GM23248 (cell line): Measurements from ENCODE around the gene CCDC91. TPM values are rescaled to one million over a fixed set of nuclear protein-coding genes. Genes with fewer than 3 reads are reported as not detected.

Source experiments
- DNase-seq: peaks from one replicate; pipeline ENCODE4 v3.0.0-alpha.2; 2015
- H2AFZ ChIP-seq: fragments of 200-600 bp; sonication (generic); 2 replicates; pipeline ENCODE4 v1.6.1; 2016; ENCODE audit warnings: antibody characterized with exemption
- H3F3A ChIP-seq: fragments of 200-600 bp; sonication (generic); 2 replicates; pipeline ENCODE4 v1.6.1; 2016; ENCODE audit warnings: mild to moderate bottlenecking, antibody characterized with exemption, mixed run types; ENCODE audit not compliant: insufficient read depth
- H3K27ac ChIP-seq: fragments of 200-600 bp; sonication (generic); 2 replicates; pipeline ENCODE4 v1.5.1; 2016; ENCODE audit warnings: mild to moderate bottlenecking
- H3K27me3 ChIP-seq: fragments of 200-600 bp; sonication (generic); replicated peaks from 2 replicates; pipeline ENCODE4 v1.6.1; 2016; ENCODE audit warnings: mild to moderate bottlenecking; ENCODE audit not compliant: insufficient read depth
- H3K36me3 ChIP-seq: fragments of 200-600 bp; sonication (generic); 2 replicates; pipeline ENCODE4 v1.6.1; 2016; ENCODE audit warnings: low read depth, mild to moderate bottlenecking
- H3K4me1 ChIP-seq: fragments of 200-600 bp; sonication (generic); 2 replicates; pipeline ENCODE4 v1.6.1; 2016; ENCODE audit warnings: mild to moderate bottlenecking; ENCODE audit not compliant: insufficient read depth
- H3K4me2 ChIP-seq: fragments of 200-600 bp; sonication (generic); one replicate; pipeline ENCODE4 v1.6.1; 2016; ENCODE audit warnings: mild to moderate bottlenecking; ENCODE audit not compliant: unreplicated experiment
- H3K4me3 ChIP-seq: fragments of 200-600 bp; sonication (generic); 2 replicates; pipeline ENCODE4 v1.5.1; 2016; ENCODE audit warnings: mild to moderate bottlenecking
- H3K79me2 ChIP-seq: fragments of 200-600 bp; sonication (generic); 2 replicates; pipeline ENCODE4 v1.6.1; 2016; ENCODE audit warnings: mild to moderate bottlenecking; ENCODE audit not compliant: insufficient read depth
- H3K9ac ChIP-seq: fragments of 200-600 bp; sonication (generic); 2 replicates; pipeline ENCODE4 v1.6.1; 2016; ENCODE audit warnings: mild to moderate bottlenecking
- H3K9me2 ChIP-seq: fragments of 200-600 bp; sonication (generic); 2 replicates; pipeline ENCODE4 v1.6.1; 2016; ENCODE audit warnings: mixed run types, mild to moderate bottlenecking, moderate library complexity; ENCODE audit not compliant: insufficient read depth
- H3K9me3 ChIP-seq: fragments of 200-600 bp; sonication (generic); one replicate; pipeline ENCODE4 v1.6.1; 2017; ENCODE audit warnings: low read depth
- H4K20me1 ChIP-seq: fragments of 200-600 bp; sonication (generic); 2 replicates; pipeline ENCODE4 v1.6.0; 2016; ENCODE audit not compliant: insufficient read depth
- EZH2 ChIP-seq: fragments of 200-600 bp; sonication (generic); IDR thresholded peaks from 2 replicates; pipeline ENCODE4 v1.6.1; 2018; ENCODE audit warnings: antibody characterized with exemption, mild to moderate bottlenecking; ENCODE audit not compliant: insufficient read depth, poor library complexity, severe bottlenecking
- EZH2phosphoT487 ChIP-seq: fragments of 200-600 bp; sonication (generic); IDR thresholded peaks from 2 replicates; pipeline ENCODE4 v1.6.1; 2018; ENCODE audit warnings: antibody characterized with exemption, moderate library complexity, mild to moderate bottlenecking, low read depth; ENCODE audit not compliant: insufficient read depth
- WGBS, 2 experiments: methylation state at CpG; one replicate each; pipeline ENCODE4 v1.1.6; 2015 to 2017; ENCODE audit warnings: low lambda C conversion rate in 2 of 2, low coverage in 1 of 2; ENCODE audit errors: missing lambda C conversion rate in 2 of 2; 5-methylcytosine and 5-hydroxymethylcytosine counted together
- in situ Hi-C: fragments of 300-500 bp; cut with MboI; formaldehyde crosslinking; loops from 2 replicates; pipeline ENCODE4 v1.15.0; 2020
- polyA plus RNA-seq: library from polyadenylated mRNA; unstranded; fragments of >200 nt; fragmentation: Nextera tagmentation; extraction: Ambion mirVana; gene quantifications from 2 replicates; pipeline ENCODE4 v1.2.1, GENCODE V29; 2016
- total RNA-seq: library from RNA; depleted of rRNA; stranded (reverse); fragments of >200 nt; shearing (Covaris generic); gene quantifications from 2 replicates; pipeline ENCODE4 v1.2.3, GENCODE V29; 2014

The CCDC91 gene
- total and polyA plus RNA-seq, 2 experiments from 2014 or later = 17.2 to 31.5 TPM

DNA sequence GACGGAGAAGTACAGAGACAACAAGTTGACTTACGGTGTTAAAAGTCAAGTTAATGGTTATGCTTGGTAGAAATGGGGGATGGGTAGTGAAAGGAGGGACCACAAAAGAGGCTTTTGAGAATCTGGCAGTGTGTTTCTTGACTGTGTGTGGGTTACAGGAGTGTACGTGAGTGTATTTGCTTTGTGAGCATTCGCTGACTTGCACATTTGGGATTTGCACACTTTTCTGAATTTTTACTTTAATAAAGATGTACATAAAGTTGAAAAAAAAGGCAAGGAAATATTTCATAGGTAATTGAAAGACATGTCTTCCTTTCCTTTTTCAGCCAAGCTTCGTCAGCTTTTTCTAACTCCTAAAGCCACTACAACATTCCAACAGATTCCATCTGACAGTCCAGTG is 28.6 kb upstream of the CCDC91 start:
- no peaks in the 10 kb centered on the region for H3K27me3 ChIP-seq
- H3K4me2 ChIP-seq = no peak overlapping the region
- no peak overlapping the region for H3K4me3 ChIP-seq
- H3K27ac ChIP-seq = no peak overlapping the region
- no peaks in the 10 kb centered on the region for H4K20me1 ChIP-seq
- DNase-seq = no peak
- no peaks in the 10 kb centered on the region for H3K9me3 ChIP-seq
- TF ChIP-seq EZH2 = no peak
- TF ChIP-seq EZH2phosphoT487 = no peak
- H2AFZ ChIP-seq = no peak overlapping the region
- H3K4me1 ChIP-seq = no peaks in the 10 kb centered on the region
- in situ Hi-C loops = loop anchor here (25.0 kb wide), 1 partner anchor 174 kb away; no protein-coding TSS in a partner anchor
- WGBS, 2 experiments = 87 to 93% methylated on average over 5 of the region's 5 CpGs
- no peak overlapping the region for H3K9ac ChIP-seq
- H3K36me3 ChIP-seq = no peaks in the 10 kb centered on the region
- no peaks in the 10 kb centered on the region for H3K9me2 ChIP-seq
- H3F3A ChIP-seq = no peaks in the 10 kb centered on the region
- H3K79me2 ChIP-seq = no peaks in the 10 kb centered on the region

DNA sequence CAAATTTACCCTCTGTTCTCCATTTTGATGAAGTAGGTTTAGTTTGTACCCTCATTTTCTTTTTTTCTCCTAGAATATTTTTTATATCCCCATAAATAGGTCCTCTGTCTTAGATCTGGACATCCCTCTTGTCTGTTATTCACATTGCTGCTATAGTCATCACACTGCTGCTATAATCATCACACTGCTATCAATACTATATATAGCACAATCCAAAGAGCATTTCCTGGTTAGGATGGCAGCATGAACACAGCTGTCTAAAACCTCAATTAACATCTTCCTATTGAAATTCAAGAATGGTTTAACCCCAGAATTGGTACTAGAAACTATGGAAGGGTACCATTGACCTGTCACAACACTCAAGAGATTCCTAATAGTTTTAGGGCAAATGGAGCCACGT is 27.6 kb upstream of the CCDC91 start:
- in situ Hi-C loops = loop anchor here (25.0 kb wide), 1 partner anchor 175 kb away; no protein-coding TSS in a partner anchor
- Histone ChIP-seq H2AFZ (no peak overlapping the region), H3K4me2 (no peak overlapping the region), H4K20me1 (no peaks in the 10 kb centered on the region), H3K27me3 (no peaks in the 10 kb centered on the region), H3K4me1 (no peaks in the 10 kb centered on the region), H3K4me3 (no peak overlapping the region), H3K36me3 (no peaks in the 10 kb centered on the region), H3K79me2 (no peaks in the 10 kb centered on the region), H3K9ac (no peak overlapping the region), H3K27ac (no peak overlapping the region), H3K9me2 (no peaks in the 10 kb centered on the region), H3K9me3 (no peaks in the 10 kb centered on the region), H3F3A (no peaks in the 10 kb centered on the region)
- whole genome bisulfite sequencing, 2 experiments = 50 to 66% methylated on average over 1 of the region's 1 CpG
- no peak for TF ChIP-seq EZH2
- TF ChIP-seq EZH2phosphoT487 = no peak
- no peak for DNase-seq

DNA sequence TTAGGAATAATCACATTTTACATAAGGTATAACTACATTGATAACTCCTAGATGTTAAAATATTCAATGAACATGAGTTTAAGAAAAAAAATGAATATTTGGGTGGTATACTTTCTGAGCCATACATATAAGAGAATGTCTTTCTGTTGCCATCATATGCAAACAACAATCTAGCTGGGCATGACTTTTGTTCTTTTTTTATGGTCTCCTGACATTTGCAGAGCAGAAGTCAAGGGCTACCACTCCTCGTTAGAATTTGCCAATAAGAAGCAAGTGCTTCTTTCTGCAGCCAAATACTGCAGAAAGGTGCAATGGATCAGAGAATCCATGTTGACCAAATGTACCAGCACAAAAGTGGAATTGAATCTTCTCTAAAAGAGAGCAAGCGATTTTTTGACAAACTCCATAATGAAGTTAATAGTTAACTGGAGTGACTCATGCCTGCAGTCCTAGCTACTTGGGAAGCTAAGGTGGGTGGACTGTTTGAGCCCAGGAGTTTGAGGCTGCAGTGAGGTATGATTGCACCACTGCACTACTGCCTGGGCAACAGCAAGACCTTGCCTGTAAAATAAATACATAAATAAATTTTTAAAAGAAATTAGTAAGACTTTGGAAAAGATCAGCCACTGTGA is 25.5 kb upstream of the CCDC91 start:
- Histone ChIP-seq H2AFZ (no peak overlapping the region), H3K36me3 (no peaks in the 10 kb centered on the region), H3K4me3 (no peak overlapping the region), H3K4me1 (no peaks in the 10 kb centered on the region), H3K9ac (no peak overlapping the region), H4K20me1 (no peaks in the 10 kb centered on the region), H3K9me3 (no peaks in the 10 kb centered on the region), H3K27me3 (no peaks in the 10 kb centered on the region), H3F3A (no peaks in the 10 kb centered on the region), H3K4me2 (no peak overlapping the region), H3K27ac (no peak overlapping the region), H3K79me2 (no peaks in the 10 kb centered on the region), H3K9me2 (no peaks in the 10 kb centered on the region)
- WGBS, 2 experiments = 88 to 89% methylated on average over 2 of the region's 2 CpGs
- DNase-seq = peak; percentile 4
- no peak for TF ChIP-seq EZH2phosphoT487
- TF ChIP-seq EZH2 = no peak
- in situ Hi-C loops = loop anchor here (25.0 kb wide), 1 partner anchor 177 kb away; no protein-coding TSS in a partner anchor

DNA sequence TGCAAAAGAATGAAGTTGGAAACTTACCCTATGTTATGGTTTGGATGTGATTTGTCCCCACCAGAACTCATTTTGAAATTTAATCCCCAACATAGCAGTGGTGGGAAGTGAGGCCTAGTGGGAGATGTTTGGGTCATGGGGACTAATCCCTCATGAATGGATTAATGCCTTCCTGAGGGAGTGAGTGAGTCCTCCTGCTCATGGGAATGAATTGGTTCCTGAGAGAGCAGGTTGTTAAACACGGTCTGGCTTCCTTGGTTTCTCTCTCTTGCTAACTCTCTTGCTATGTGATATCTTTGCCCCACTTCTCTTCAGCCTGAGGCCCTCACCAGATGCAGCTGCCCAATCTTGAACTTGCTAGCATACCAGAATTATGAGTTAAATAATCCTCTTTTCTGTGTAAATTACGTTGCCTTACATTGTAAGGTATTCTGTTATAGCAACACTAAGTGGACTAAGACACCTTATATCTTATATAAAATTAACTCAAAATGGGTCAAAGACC is 22.2 kb upstream of the CCDC91 start:
- Histone ChIP-seq H3K4me3 (no peak overlapping the region), H3K9ac (no peak overlapping the region), H3K36me3 (no peaks in the 10 kb centered on the region), H2AFZ (no peak overlapping the region), H3K27ac (no peak overlapping the region), H3K79me2 (no peaks in the 10 kb centered on the region), H3K27me3 (no peaks in the 10 kb centered on the region), H4K20me1 (no peaks in the 10 kb centered on the region), H3K9me3 (no peaks in the 10 kb centered on the region), H3K4me2 (no peak overlapping the region), H3F3A (peaks cover 11% of the 10 kb centered on the region; the same call in 1 of the 2 replicates), H3K9me2 (no peaks in the 10 kb centered on the region), H3K4me1 (peaks cover 16% of the 10 kb centered on the region)
- in situ Hi-C loops = loop anchor here (25.0 kb wide), 1 partner anchor 181 kb away; no protein-coding TSS in a partner anchor
- 92 to 95% methylated on average over 2 of the region's 2 CpGs for WGBS, 2 experiments
- DNase-seq = no peak
- no peak for TF ChIP-seq EZH2
- TF ChIP-seq EZH2phosphoT487 = no peak
